Measurements from ENCODE around the gene GUCY2D.
"Not testable (repeated sequence)": the region's sequence is repeated elsewhere in the genome, so short reads cannot be mapped to it uniquely, and the experiment has no call there.

Gene GUCY2D

GRCh38 chr17:8001976-8002720 lies at the start of gene GUCY2D:
TSS of gene GUCY2D (plus strand) at chr17:8002615. CDS start at chr17:8003048, 433 bp downstream.
- peak; percentile 3 for DNase-seq

DNA sequence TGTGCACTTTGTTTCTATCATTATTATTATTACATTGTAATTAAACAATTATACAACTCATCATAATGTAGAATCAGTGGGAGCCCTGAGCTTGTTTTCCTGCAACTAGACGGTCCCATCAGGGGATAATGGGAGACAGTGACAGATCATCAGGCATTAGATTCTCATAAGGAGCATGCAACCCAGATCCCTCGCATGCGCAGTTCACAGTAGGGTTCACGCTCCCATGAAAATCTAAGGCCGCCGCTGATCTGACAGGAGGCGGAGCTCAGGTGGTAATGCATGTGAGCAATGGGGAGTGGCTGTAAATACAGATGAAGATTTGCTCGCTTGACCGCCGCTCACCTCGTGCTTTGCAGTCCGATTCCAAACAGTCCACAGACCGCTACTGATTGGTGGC lies 49.1 kb upstream of the GUCY2D start:
- DNase-seq, result not testable (repeated sequence)

GRCh38 chr17:7955414-7956227 lies 46.8 kb upstream of the GUCY2D start:
- no peak for DNase-seq

GRCh38 chr17:7956228-7956965 lies 46.0 kb upstream of the GUCY2D start:
- DNase-seq, result no peak

- DNase-seq, result no peak
These were observed 42.7 kb upstream of the GUCY2D start for GRCh38 chr17:7959503-7960253.

- DNase-seq, result no peak
These were observed 41.0 kb upstream of the GUCY2D start for GRCh38 chr17:7961421-7961820.

- DNase-seq, result no peak
These were observed 34.7 kb upstream of the GUCY2D start for GRCh38 chr17:7967751-7968150.

GRCh38 chr17:7969433-7969832 lies 33.0 kb upstream of the GUCY2D start:
- no peak for DNase-seq

- no peak for DNase-seq
These were observed 30.8 kb upstream of the GUCY2D start for GRCh38 chr17:7971651-7972050.

DNA sequence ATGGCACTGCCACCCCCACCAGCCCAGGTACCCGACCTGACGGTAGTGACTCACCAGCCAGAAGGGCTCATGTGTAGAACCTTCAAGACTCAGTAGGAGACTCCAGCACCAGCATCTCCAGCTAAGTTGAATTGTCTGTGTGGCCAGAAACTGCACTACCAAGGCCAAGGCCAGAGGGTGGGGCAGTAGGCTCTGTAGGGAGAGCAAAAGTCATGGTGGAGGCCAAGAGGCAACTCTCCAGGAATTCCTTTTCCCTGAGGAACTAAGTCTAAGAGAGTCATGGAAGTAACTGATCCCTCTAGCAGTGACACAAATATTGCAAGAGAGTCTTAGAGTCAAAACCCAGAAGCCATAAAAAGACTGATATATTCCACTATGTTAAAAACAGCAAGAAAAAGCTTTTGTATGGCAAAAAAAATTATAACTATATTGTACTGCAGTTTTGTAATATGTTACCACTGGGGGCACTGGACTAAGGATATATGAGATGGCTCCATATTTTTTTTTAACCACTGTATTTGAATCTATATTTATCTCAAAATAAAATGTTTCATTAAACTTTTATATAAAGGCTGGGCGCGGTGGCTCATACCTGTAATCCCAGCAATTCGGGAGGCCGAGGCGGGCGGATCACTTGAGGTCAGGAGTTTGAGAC lies 30.2 kb upstream of the GUCY2D start:
- no peak for DNase-seq

DNA sequence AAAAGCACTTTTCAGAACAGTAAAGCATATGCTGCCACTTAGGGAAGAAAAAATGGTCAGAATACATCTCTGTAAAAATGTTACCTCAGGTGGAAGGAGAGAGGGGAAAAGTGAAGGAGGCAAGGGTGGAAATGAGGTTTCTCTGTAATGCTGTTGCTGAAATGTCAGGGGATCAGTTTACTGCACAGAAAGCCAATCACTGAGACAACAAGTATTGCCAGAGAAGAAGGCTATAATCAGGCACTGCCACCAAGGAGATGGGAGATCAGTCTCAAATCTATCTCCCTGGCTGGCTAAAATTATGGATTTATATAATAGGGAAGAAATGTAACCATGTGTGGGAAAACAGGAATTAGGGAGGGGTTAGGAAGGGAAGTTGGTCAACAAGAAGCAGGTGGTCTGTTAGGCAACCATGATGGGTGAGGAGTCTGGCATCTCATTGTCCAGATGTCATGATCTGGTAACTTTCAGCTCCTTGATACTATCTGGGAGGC lies 27.7 kb upstream of the GUCY2D start:
- DNase-seq, result no peak

DNA sequence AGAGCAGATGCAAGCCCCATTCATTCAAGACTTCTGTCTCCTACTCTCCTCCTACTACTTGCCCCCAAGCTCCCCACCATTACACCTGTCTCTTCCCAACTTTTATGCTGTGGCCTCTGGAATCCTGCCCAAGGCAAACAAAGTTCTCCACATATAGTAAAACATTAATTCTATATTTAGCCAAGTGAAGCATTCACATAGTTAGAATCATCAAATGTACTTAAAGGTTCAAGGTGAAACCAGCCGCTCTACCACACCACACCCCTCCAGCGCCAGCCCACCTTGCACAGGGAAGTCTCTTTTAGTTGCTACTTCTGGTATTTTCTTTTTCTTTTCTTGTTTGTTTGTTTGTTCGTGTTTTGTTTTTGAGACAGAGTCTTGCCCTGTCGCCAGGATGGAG lies 25.4 kb upstream of the GUCY2D start:
- DNase-seq, result no peak

- DNase-seq, result no peak
These were observed 24.6 kb upstream of the GUCY2D start for GRCh38 chr17:7977805-7978204.

DNA sequence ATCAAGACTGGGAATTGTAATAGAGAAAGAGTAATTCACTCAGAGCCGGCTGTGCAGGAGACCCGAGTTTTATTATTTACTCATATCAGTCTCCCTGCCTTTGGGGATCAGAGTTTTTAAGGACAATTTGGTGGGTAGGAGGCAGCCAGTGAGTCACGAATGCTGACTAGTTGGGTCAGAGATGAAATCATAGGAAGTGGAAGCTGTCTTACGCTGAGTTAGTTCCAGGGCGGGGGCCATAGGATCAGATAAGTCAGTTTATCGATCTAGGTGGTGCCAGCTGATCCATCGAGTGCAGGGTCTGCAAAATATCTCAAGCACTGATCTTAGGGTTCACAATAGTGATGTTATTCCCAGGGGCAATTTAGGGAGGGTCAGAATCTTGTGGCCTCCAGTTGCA lies 20.2 kb upstream of the GUCY2D start:
- DNase-seq, result no peak

DNA sequence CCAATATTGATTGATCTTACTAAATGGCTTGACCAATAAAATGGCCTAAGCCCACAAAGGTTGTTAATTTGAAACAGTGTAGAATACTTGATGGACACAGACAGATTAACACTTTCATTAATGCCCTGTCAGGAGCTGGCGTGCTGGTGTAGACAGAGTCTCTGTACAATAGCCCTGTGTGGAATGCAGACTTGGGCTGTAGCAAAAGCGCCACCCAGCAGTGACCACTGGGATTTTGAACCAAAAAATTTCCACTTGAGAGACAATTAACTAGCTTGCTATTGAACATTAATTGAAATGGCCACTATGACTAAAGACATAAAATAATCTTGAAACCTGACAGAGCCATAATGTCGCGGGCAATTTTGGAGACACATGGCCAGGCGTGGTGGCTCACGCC lies 19.7 kb upstream of the GUCY2D start:
- DNase-seq, result no peak

- DNase-seq, result no peak
These were observed 17.5 kb upstream of the GUCY2D start for GRCh38 chr17:7984904-7985303.

DNA sequence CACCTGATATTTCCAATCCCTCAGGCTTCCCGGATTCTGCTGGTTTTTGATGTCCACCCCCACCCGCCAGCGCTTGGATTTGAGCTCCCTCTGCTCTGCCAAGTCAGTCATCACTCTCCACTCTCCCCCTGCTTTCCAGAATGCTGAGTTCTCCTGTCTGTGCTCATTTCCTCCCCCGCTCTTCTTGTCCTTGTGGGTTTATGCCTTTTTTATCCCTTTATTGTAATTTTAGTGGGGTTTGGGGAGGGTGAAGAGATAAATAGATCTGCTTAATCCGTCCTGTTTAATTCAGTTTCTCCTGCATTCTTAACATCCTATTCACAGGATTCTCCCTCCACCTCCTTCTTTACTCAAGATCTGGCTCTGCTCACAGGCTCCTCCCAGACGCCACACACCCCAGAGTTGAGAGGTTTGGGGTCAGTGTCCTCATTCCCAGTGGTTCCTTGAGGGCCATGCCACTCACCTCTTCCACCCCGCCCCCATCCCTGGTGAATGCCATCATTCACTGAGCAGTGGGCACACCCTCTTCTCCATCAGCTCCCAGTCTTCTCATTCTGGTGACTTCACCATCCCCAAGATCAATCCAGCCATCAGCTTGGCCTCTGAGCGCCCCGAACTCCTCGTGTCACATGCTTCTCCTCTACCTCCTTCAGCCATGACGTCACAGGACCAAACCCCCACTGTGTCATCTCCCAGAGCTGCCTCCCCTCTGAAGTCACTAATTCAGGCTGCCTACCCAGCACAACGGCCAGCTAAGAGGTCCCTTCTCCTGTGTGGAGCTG lies 15.1 kb upstream of the GUCY2D start:
- DNase-seq, result no peak

- peak; percentile 90 for DNase-seq
These were observed 13.7 kb upstream of the GUCY2D start for GRCh38 chr17:7988750-7989178.

DNA sequence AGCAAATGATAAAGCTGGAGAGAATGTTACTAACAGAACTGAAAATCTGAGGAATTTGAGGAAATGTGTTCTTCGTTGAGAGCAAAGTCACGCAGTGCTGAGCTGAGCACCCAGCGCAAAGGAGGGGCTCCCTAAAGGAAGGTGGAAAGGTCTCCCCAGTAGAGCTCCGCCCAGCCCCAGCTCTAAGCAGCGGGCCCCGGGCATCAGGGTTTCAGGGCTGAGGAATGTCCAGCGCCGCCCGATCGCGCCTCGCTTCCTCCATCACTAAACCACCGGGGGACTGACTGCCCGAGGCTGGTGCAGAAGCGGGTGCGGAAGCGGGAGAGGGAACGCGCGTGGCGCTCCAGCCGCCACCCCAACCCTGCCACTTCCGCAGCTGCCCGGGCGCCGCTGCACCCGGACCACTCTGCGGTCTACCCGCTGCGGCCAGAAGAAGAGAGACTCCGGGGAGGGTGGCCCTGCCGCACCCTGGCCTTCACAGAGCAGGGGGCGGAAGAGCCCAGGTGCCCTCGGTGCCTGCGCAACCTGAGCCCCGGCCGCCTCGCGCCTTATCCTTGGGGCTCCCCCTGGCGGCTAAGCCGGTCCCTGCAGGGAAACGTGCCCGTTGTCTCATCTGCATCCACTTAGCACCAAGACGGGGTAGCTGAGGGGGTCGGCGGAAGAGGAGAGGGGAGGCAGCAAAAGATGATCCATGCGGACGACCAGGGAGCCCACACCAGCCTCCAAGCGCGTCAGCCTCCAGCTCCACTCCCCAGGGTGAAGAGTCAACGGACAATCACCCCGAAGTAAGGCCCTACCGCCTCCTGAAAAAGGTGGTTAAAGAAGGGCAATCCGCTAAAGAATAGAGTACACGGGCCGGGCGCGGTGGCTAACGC lies 12.4 kb upstream of the GUCY2D start:
- peak; percentile 92 for DNase-seq

DNA sequence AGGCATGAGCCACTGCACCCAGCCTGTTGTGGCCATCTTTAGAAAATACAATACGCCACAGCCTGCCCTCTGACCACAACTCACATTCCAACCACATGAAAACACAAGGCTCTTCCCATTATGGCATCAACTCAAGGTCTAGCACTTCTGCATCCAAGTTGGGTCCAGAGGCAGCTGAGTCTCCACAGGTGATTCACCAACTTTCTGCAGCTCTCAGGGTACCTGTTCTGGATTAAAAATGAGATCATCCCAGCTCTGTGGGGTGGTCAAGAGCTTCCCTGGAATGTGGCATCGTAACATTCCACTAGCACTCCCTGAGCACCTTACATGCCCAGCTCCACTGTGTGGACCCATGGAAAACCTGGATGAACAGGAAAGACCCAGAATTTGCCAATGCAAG lies 9.9 kb upstream of the GUCY2D start:
- DNase-seq, result no peak

Data from CD4-positive, alpha-beta T cell treated with Interleukin-21 for 1 hour (primary cell).